ENCODE data around the gene ZNF595.
A peak's percentile ranks its signal among the peaks of the same experiment; 100 is the strongest.
"Not testable (repeated sequence)": the region's sequence is repeated elsewhere in the genome, so short reads cannot be mapped to it uniquely, and the experiment has no call there.

The ZNF595 gene

GRCh38 chr4:85951-86350 lies 32.8 kb downstream of the ZNF595 start:
- DNase-seq (ENCODE audit: low read depth in 2 of 2, low spot score in 1 of 2), result no peak

GRCh38 chr4:86559-87324 lies 33.6 kb downstream of the ZNF595 start:
- not testable (repeated sequence) for DNase-seq (ENCODE audit: low read depth in 2 of 2, low spot score in 1 of 2)

- DNase-seq (ENCODE audit: low read depth in 2 of 2, low spot score in 1 of 2), result no peak
Measured at GRCh38 chr4:98386-98785, 45.3 kb downstream of the ZNF595 start.

- DNase-seq (ENCODE audit: low read depth in 2 of 2, low spot score in 1 of 2), result no peak
Measured at GRCh38 chr4:99863-100262, 46.7 kb downstream of the ZNF595 start.

GRCh38 chr4:107083-107443 lies 53.9 kb downstream of the ZNF595 start:
- DNase-seq (ENCODE audit: low read depth in 2 of 2, low spot score in 1 of 2), result no peak

GRCh38 chr4:107444-108429 lies 54.6 kb downstream of the ZNF595 start:
- DNase-seq (ENCODE audit: low read depth in 2 of 2, low spot score in 1 of 2), result no peak

GRCh38 chr4:112771-113170 lies 59.6 kb downstream of the ZNF595 start:
- no peak for DNase-seq (ENCODE audit: low read depth in 2 of 2, low spot score in 1 of 2)

- no peak for DNase-seq (ENCODE audit: low read depth in 2 of 2, low spot score in 1 of 2)
Measured at GRCh38 chr4:113732-114131, 60.6 kb downstream of the ZNF595 start.

- no peak for DNase-seq (ENCODE audit: low read depth in 2 of 2, low spot score in 1 of 2)
Measured at GRCh38 chr4:114149-114548, 61.0 kb downstream of the ZNF595 start.

GRCh38 chr4:116499-116898 lies 63.4 kb downstream of the ZNF595 start:
- DNase-seq (ENCODE audit: low read depth in 2 of 2, low spot score in 1 of 2), result no peak

GRCh38 chr4:120616-121015 lies 67.5 kb downstream of the ZNF595 start:
- DNase-seq (ENCODE audit: low read depth in 2 of 2, low spot score in 1 of 2), result no peak

- no peak for DNase-seq (ENCODE audit: low read depth in 2 of 2, low spot score in 1 of 2)
Measured at GRCh38 chr4:121408-122084, 68.4 kb downstream of the ZNF595 start.

- DNase-seq (ENCODE audit: low read depth in 2 of 2, low spot score in 1 of 2), result not testable (repeated sequence)
Measured at GRCh38 chr4:123922-124274, 70.8 kb downstream of the ZNF595 start.

GRCh38 chr4:124275-125081 lies 71.4 kb downstream of the ZNF595 start, which contains the start of gene ZNF718:
TSS of gene ZNF718 (plus strand) at chr4:124501. CDS start at chr4:124671, 170 bp downstream.
- peak; percentile 72 to 80 for DNase-seq (ENCODE audit: low read depth in 2 of 2, low spot score in 1 of 2)

- DNase-seq (ENCODE audit: low read depth in 2 of 2, low spot score in 1 of 2), result peak in 1 of 2 donors; percentile 13
Measured at GRCh38 chr4:125091-125771, 72.1 kb downstream of the ZNF595 start.

GRCh38 chr4:125833-126232 lies 72.7 kb downstream of the ZNF595 start:
- DNase-seq (ENCODE audit: low read depth in 2 of 2, low spot score in 1 of 2), result no peak

GRCh38 chr4:132483-132882 lies 79.4 kb downstream of the ZNF595 start:
- DNase-seq (ENCODE audit: low read depth in 2 of 2, low spot score in 1 of 2), result no peak

Measured in stimulated activated CD8-positive, alpha-beta memory T cell treated with anti-CD3 and anti-CD28 coated beads, Interleukin-4, amount 100 ng/mL, for 1 hour (primary cell).